T-helper 9 cell (primary cell): Measurements from ENCODE around the gene TRABD.

Experiments used
- DNase-seq: peaks from one replicate; pipeline ENCODE4 v3.0.0-alpha.2; 2020

Gene TRABD

DNA sequence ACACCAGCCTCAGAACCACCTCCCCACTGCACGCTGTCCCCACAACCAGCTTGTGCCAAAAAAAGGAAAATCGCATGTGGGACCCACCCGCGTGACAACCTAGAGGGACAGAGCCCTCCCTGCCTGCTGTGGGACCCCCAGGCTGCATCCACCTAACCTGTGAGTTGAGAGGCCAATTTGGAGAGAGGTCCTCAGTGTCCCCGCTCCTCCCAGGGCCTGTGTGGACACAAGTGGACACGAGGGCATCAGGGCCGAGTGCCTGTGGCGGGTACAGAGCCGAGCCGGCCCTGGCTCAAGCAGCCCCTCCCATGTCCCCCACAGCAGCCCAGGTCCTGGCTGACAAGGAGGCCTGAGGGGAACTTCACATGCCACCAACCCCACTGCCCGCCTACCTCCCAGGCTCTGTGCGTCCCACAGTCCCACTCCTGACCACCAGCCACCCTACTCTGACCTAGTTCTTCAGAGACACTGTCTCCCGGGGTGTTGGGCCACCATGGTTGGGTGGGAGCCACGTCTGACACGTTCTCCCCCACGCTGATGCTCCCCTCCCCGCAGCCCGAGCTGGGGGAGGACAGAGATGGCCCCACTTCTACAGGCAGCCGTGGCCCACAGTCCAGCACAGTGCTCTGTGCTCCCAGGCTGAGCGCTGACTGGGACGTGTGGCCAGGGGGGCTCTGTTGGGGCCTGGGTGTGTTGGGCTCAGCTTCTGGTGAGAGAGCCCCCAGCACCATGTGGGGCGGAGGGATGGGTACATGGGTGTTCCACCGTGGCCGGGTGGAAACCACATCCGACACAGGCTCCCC, 34.3 kb downstream of the TRABD start:
- no peak for DNase-seq

DNA sequence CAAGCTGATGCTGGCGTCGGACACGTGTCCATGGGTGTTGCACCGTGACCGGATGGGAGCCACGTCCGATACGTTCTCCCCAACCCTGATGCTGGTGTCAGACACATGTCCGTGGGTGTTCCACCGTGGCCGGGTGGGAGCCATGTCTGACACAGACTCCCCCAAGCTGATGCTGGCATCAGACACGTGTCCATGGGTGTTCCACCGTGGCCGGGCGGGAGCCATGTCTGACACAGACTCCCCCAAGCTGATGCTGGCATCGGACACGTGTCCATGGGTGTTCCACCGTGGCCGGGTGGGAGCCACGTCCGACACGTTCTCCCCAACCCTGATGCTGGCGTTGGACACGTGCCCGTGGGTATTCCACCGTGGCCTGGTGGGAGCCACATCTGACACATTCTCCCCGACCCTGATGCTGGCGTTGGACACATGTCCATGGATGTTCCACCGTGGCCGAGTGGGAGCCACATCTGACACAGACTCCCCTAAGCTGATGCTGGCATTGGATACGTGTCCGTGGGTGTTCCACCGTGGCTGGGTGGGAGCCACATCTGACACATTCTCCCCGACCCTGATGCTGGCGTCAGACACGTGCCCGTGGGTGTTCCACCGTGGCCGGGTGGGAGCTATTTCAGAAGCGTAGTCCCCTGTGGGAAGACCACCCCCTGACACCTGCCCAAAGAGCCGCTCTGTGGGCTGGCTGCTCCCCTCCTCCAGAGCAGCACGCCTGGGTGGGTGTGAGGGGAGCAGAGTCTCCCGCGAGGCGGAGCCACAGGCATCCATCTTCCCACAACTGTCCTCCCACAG, 35.1 kb downstream of the TRABD start:
- DNase-seq: no peak

GRCh38 chr22:50221410-50222300, 35.9 kb downstream of the TRABD start:
- DNase-seq: no peak

DNA sequence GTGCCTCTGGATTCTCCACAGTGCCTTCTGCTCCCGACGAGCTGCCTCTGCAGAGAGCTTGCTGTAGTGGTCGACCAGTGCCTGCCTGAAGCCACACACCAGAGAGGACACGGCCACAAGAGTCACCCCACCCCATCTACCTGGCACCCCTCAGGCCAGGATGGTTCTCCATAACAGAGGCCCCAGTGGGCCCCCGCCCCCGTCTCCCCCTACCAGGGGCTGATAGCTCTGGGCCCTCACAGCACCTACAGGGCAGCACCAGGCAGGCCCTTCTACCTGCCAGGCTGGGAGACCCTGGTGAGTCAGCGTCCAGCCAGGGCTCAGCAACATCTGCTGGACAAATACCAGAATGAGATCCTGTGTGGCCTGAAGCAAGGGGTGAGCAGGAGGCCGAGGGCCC, 36.8 kb downstream of the TRABD start:
- DNase-seq: no peak

DNA sequence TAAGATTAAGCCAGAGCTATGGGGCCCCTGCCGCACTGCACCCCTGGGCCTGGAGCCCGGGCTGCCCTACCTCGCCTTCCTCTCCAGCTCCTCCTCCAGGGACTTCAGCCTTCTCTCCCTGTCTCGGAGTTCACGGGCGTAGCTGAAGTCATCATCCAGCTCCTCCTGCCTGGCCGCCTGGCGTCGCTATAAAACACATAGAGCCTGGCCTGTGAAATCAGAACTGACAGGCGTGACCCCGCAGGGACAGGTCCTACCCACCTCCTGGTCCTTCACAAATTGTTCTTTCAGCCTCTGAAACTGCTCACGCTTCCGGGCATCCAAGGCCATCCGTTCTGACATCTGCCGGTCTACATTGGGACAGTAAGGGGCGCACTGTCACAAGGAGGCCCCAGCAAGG, 38.4 kb downstream of the TRABD start:
- DNase-seq: no peak

DNA sequence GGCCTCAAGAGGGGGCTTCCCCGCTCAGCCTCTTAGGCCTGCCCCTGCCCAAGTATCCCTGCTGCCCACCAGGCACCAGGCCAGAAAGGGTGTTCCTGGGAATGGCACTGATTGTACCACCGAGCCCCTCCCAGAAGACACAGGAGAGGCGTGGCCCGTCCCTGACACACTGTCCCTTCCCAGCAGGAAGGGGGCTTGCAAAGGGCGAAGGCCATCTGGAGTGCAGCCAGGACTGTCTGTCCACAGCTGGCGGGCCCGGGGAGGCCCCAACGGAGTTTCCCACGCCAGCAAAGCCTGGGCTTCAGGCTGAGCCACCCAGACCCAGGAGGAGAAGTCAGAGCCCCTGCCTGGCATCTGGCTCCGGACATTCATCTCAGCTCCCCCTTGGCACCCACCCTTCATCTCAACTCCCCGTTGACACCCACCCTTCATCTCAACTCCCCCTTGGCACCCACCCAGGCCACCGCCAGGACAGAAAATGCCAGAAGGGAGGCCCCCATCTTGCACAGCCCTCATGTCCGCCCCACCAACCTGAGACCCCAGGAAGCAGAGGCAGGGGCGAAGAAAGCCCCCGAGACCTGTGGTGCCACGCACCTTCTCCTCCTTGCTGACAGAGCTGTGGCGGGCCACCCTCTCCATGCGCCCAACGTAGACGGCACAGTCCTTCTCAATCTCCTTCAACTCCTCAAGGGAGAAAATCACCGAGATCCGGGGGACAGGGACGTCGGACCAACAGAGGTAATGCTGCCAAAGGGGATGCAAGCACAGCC, 39.7 kb downstream of the TRABD start:
- DNase-seq: no peak

DNA sequence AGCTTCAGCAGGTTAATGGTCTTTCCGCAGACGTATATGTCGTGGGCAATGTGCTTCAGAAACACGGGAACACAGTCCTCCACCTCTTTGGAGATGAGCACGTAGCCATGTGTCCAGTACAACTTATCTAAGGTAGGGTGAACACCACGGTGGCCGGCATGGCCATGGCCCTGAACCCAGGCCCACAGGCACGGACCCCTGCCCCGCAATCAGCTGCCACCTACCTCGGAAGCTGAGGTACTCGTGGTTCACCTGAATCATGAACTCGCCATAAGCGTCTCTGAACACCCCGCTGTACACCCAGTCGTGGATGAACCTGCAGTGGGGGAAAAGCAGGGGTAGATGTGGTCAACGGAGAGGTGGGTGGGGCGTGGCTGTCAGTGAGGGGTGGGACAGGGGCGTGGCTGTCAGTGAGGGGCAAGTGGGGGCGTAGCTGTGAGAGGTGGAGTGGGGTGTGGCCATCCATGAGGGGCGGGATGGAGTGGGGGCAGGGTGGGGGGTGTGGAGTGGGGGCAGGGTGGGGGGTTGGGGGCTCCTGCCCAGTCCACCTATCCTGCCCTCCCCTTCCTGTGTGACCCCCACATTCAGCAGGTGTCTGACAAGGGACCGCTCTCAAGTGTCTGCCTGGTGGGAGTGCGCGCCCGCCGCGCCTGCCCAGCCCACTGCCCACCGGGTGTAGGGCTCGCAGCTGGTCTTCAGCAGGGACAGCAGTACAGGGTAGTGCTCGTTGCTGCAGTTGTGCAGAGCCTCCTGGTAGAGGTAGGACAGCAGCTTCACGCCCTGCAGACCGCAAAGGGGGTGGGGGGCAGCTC, 40.6 kb downstream of the TRABD start:
- DNase-seq: no peak

DNA sequence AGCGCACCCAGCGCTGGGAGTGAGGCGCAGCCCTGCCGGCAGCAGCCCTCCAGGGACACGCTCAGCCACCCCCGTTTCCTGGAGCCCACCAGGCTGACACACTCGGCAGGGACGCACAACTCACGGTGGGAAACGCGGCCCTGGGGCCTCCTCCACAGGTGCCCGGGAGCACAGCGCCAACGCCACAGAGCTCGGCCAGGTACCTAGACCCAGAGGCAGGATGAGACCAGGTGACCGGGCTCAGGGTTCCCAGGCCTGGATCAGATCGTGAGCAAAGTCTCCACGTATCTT, 41.1 kb downstream of the TRABD start:
- no peak for DNase-seq

DNA sequence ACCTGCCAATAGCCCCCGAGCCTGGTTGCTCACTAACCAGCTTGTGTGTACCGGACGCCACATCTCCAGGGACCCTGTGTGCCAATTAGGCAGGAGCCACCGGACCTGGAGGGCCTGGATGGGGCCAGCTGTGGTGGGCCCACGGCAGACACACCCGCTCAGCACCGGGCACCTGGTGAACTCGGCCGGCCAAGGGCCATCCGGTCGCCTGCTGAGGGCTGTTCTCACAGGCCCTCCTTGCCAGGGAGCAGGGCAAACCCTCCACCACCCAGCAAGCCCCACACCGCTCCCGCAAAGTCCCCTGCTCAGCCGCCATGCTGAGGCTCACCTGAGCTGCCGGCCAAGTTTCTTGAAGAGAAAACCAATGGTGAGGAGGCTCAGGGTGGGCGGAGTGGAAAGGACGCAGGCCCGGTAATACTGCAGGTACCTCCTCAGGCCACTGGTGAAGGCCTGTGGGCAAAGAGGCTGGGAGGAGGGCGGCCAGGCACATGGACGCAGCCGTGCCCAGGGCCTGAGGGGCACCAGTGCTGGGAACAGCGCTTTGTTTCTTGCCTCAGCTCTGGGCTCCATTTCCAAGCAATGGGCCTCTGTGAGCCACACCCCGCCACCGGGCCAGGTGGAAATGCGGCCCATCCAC, 42.0 kb downstream of the TRABD start:
- no peak for DNase-seq

- no peak for DNase-seq
Observed at GRCh38 chr22:50228366-50228765, 42.7 kb downstream of the TRABD start.

- DNase-seq: no peak
Observed at GRCh38 chr22:50229370-50229769, 43.7 kb downstream of the TRABD start.

- no peak for DNase-seq
Observed at GRCh38 chr22:50232481-50233151, 46.9 kb downstream of the TRABD start.

GRCh38 chr22:50233223-50233622, 47.5 kb downstream of the TRABD start:
- no peak for DNase-seq

DNA sequence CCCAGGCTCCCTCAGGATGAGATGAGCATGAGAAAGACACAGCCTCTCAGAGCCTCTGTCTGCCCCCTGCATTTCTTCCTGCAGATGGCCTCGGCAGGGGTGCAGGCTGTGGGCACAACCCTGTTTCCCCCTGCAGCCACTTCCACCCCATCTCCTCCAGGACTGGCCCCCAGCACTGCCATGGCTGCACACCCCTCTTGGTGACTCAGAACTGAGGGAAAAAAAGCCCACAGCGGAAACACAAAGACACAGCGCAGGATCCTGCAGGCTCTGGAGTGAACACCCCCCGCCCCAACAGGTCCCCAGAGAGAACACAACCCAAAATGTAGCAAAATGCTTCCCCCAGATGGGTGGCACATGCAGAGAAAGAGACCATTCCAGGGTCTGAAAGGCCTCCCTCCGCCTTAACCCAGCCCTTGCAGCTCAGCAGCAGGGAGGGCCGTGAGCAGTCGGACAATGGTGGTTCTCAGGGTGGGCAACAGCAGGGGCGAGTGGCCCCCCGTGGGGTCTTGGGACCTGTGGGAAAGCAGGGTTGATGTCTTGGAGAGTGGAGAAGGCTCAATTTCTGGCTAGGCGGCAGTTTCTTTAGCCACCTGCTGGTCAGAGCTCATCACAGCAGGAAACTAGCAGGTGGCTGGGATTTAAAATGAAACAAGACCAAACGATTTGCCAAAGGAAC, 51.2 kb downstream of the TRABD start:
- no peak for DNase-seq

DNA sequence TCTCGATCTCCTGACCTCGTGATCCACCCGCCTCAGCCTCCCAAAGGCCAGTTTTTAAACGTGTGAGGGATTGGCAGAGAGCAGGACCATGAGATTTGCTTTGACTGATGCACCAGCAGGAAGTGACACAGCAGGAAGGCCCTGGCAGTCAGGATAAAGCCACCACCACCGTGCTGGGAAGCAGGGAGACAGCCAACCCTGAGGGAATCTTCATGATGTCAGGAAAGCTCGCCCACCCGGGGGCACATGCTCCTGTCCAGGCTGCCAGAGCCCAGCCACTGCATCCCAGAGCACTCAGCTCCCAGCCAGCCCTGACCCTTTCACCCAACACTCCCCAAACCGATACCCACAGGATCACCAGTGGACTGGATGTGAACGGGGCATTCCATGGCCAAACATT, 53.0 kb downstream of the TRABD start:
- no peak for DNase-seq

DNA sequence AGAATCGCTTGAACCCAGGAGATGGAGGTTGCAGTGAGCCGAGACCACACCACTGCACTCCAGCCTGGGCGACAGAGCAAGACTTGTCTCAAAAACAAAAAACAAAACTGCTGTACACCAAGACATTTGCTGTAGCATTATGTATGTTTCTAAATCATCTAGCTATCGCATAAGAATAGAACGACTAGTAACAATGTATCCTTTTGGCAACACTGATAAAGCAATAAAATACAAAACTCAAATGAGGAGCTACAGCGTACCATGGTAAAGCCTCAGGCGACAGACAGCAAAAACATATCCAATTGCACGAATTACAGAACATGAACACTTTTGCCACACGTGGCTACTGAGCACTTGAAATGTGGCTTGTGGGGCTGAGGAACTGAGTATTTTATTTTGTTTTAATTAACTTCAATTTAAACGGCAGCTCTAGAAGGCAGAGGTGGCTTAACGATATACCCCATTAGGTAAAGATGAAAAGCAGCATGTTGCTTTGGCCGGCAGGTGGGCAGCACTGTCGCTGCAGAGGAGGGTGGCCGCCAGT, 56.8 kb downstream of the TRABD start:
- no peak for DNase-seq

DNA sequence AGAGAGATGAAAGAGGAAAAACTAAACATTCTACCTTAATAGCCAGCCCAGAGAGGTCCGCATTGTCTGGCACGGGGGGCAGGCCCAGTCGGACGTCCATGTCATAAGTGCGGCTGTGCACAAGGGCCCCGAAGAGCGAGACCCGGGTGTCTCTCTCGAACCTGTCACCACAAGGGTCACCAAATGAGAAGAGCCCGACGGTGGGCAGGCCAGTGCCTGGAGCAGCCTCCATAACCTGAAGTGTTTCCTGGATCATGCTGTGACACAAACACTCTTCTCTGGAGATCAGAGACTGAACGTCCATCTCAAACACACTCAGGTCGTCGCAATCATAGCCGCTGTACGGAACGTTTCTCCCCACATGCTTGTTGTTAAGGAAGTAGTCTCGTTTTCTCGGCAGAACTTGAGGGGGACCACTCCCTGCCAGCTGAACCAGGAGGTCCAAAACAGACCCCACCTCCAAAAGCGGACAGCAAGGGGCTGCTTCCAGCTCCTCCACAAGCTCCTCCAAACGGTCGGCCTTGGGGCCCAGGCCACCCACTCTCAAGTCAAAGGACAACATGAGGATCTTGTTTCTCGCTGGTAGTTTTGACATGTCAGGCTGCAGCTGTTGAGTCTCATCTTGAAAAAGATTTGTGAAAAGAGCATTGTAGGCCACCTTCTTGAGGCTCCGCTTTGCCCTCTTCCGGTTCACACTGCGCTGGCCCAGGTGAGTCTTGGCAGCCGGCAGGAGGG, 58.1 kb downstream of the TRABD start:
- DNase-seq: no peak

GRCh38 chr22:50244420-50245213, 58.9 kb downstream of the TRABD start, which contains the start of gene TUBGCP6:
Gene TUBGCP6, minus strand, starts transcription at chr22:50245023. Its CDS starts 564 bp downstream, at chr22:50244459.
- peak; percentile 91 for DNase-seq
